DND-41 (cell line): ENCODE measurements around the gene KCNJ6.
A peak's percentile ranks its signal among the peaks of the same experiment; 100 is the strongest.

ENCODE experiments used
- ATAC-seq: fragments of 200-7000 bp; cut with Tn5 transposase; 3 replicates; pipeline ENCODE4 v1.9.1; 2021; ENCODE audit warnings: low read depth; ENCODE audit not compliant: insufficient read depth
- DNase-seq: peaks from one replicate; pipeline ENCODE4 v3.0.0-alpha.2; 2020
- H2AFZ ChIP-seq: 2 replicates; pipeline ENCODE4 v1.6.0; 2012; ENCODE audit warnings: low read depth, low read length
- H3K27ac ChIP-seq: 2 replicates; pipeline ENCODE4 v1.5.1; 2012; ENCODE audit warnings: low read length, inconsistent platforms
- H3K27me3 ChIP-seq: fragments of 200-600 bp; sonication (generic); 2 replicates; pipeline ENCODE4 v1.6.0; 2012; ENCODE audit warnings: low read length, mild to moderate bottlenecking, inconsistent platforms; ENCODE audit not compliant: insufficient read depth, poor library complexity
- H3K36me3 ChIP-seq: 2 replicates; pipeline ENCODE4 v1.5.1; 2012; ENCODE audit warnings: low read length, inconsistent platforms; ENCODE audit not compliant: insufficient read depth
- H3K4me1 ChIP-seq: 2 replicates; pipeline ENCODE4 v1.5.1; 2012; ENCODE audit warnings: mild to moderate bottlenecking, low read length; ENCODE audit not compliant: insufficient read depth
- H3K4me2 ChIP-seq: 2 replicates; pipeline ENCODE4 v1.6.0; 2012; ENCODE audit warnings: mild to moderate bottlenecking, moderate library complexity, low read length, inconsistent platforms; ENCODE audit not compliant: insufficient read depth
- H3K4me3 ChIP-seq, 2 experiments: fragments of 200-600 bp in 1 of 2; shearing (Covaris generic) in 1 of 2; 2 replicates each; pipeline ENCODE4 v1.5.1; 2012 to 2016; ENCODE audit warnings: inconsistent platforms in 2 of 2, low read length in 2 of 2, mild to moderate bottlenecking in 2 of 2, low read depth in 1 of 2, moderate library complexity in 1 of 2
- H3K79me2 ChIP-seq: 2 replicates; pipeline ENCODE4 v1.6.0; 2012; ENCODE audit warnings: low read length, inconsistent platforms; ENCODE audit not compliant: insufficient read depth
- H3K9ac ChIP-seq: 2 replicates; pipeline ENCODE4 v1.6.0; 2012; ENCODE audit warnings: low read depth, mild to moderate bottlenecking, inconsistent platforms, low read length, moderate library complexity
- H3K9me3 ChIP-seq: 2 replicates; pipeline ENCODE4 v1.5.1; 2012; ENCODE audit warnings: low read length, moderate library complexity, mild to moderate bottlenecking, inconsistent platforms; ENCODE audit not compliant: insufficient read depth, severe bottlenecking
- H4K20me1 ChIP-seq: 2 replicates; pipeline ENCODE4 v1.6.0; 2012; ENCODE audit warnings: low read length; ENCODE audit not compliant: insufficient read depth
- EZH2 ChIP-seq: IDR thresholded peaks from 3 replicates; pipeline ENCODE4 v1.6.1; 2012; ENCODE audit warnings: borderline replicate concordance, low read depth, mild to moderate bottlenecking, moderate library complexity, low read length, inconsistent platforms; ENCODE audit not compliant: severe bottlenecking
- TF ChIP-seq, protein P1 (sequence below): IDR thresholded peaks from 2 replicates; pipeline ENCODE4 v1.5.1; 2012; ENCODE audit warnings: borderline replicate concordance, low read length, moderate library complexity, mild to moderate bottlenecking; ENCODE audit not compliant: poor library complexity, severe bottlenecking; ENCODE audit errors: extremely low read depth

KCNJ6 gene

DNA sequence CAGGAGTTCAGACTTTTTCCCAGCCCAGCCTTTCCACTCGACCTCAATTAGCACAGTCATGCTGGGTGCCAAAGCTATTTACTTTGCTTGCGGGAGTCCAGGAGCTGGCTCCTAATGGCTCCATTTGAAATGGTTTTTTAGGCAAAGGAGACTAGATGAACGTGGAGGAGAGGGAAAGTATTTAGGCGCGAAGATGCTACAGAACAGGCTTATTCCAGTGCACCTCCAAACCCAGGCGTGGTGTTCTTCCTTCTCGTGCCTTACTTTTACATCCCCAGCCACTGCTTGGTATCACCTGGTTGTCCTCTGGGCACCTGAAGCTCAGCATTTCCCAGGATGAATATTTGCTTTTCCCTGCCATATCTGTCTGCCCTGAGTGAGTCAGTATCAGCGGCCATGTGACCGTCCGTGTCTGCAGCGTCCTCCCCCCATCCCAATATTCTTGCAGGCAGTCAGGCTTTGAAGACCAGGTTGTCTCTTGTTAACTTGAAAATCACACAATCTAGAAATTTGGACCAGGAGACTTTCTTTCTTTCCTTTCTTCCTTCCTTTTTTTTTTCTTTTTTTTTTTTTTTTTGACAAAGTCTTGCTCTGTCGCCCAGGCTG lies 351.2 kb downstream of the KCNJ6 start:
- H4K20me1 ChIP-seq: no peaks in the 10 kb centered on the region
- H3K36me3 ChIP-seq: no peaks in the 10 kb centered on the region
- no peaks in the 10 kb centered on the region for H3K9me3 ChIP-seq
- H3K27me3 ChIP-seq: no peaks in the 10 kb centered on the region
- DNase-seq (no peak), ATAC-seq (no peak)
- H3K27ac ChIP-seq: peak overlapping the region; percentile 82; the same call in 1 of the 2 replicates
- H2AFZ ChIP-seq: peak overlapping the region; percentile 96
- H3K4me1 ChIP-seq: peaks cover 32% of the 10 kb centered on the region
- peak overlapping the region in 1 of 2 experiments; percentile 78; a peak in 2 of 4 replicates for H3K4me3 ChIP-seq
- no peaks in the 10 kb centered on the region; the same call in 1 of the 2 replicates for H3K79me2 ChIP-seq
- TF ChIP-seq EZH2: no peak
- TF ChIP-seq, protein P1, sequence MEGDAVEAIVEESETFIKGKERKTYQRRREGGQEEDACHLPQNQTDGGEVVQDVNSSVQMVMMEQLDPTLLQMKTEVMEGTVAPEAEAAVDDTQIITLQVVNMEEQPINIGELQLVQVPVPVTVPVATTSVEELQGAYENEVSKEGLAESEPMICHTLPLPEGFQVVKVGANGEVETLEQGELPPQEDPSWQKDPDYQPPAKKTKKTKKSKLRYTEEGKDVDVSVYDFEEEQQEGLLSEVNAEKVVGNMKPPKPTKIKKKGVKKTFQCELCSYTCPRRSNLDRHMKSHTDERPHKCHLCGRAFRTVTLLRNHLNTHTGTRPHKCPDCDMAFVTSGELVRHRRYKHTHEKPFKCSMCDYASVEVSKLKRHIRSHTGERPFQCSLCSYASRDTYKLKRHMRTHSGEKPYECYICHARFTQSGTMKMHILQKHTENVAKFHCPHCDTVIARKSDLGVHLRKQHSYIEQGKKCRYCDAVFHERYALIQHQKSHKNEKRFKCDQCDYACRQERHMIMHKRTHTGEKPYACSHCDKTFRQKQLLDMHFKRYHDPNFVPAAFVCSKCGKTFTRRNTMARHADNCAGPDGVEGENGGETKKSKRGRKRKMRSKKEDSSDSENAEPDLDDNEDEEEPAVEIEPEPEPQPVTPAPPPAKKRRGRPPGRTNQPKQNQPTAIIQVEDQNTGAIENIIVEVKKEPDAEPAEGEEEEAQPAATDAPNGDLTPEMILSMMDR: no peak
- peak overlapping the region; percentile 66 for H3K9ac ChIP-seq
- H3K4me2 ChIP-seq: peak overlapping the region; percentile 95

DNA sequence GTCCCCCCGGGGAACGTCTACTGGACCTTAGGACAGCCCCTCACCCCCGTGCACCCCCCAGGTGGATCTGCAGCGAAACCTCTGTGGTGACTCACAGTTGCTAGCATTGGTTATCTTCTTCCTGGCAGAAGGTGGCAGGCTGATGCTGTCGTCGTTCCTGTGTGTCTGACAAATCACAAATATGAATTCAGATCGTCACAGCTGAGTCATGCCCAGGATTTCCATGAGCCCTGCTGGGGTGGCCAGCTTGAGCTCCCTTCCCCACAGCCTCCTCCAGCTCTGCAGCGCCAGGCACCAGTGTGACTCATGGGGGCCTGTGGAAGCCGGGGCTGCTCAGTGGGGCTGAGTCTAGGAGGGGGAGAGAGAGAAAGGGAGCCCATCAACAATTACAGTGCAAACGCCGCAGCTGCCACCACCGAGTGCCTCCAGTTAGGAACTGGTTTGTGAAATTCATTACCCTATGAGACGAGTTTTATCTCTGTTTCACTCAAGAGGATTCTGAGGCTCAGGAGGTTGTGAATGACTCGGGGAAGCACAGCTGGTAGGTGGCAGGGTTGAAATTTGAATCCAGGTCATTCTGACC lies 351.8 kb downstream of the KCNJ6 start:
- H3K9ac ChIP-seq: peak overlapping the region; percentile 66

DNA sequence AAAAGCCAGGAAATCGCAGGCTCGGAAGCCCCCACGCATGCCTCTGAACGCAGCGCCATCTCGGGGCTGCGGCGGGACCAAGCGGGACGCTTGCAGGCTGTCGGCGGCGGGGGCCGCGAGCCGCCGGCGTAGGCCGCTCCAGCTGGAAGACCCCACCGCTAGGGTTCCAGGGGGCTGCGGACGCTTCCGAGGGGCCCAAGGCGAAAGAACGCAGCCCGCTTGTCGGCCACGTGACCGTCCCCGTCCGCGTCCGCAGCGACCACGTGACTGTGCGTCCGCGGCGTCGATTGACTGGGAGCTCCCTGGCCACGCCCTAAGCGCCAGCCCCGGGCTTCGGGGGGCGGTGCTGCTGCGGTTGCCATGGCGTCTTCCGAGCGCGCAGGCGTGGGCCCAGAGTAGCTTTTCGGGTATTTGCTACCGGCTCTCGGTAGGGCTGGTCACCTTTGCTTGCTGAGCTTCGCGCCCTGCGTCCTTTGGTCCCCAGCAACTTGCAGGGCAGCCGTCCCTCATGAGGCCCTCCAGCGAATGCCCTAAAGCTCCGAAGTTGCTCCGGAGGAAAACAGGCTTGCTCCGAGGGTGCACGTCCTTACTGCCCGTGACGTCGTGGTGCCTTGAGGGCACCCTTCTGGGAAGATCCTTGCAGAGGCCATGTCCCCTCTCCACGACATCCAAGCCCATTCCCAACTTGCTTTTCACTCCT lies 352.5 kb downstream of the KCNJ6 start:
- Histone ChIP-seq H3K27me3 (no peaks in the 10 kb centered on the region), H3K36me3 (no peaks in the 10 kb centered on the region), H2AFZ (peak overlapping the region; percentile 96), H3K4me2 (peak overlapping the region; percentile 95), H3K9me3 (no peaks in the 10 kb centered on the region), H3K27ac (peak overlapping the region; percentile 82), H3K4me3 (peak overlapping the region; percentile 33 to 78; a peak in 3 of 4 replicates), H4K20me1 (no peaks in the 10 kb centered on the region), H3K9ac (peak overlapping the region; percentile 66), H3K4me1 (peaks cover 32% of the 10 kb centered on the region), H3K79me2 (no peaks in the 10 kb centered on the region; the same call in 1 of the 2 replicates)
- peak; percentile 92 for DNase-seq
- no peak for TF ChIP-seq EZH2
- TF ChIP-seq, protein P1: peak; percentile 68
- ATAC-seq: peak; percentile 87

More for the DNA sequence above, 351.8 kb downstream of the KCNJ6 start:
- TF ChIP-seq, protein P1: peak; percentile 53
- no peak for TF ChIP-seq EZH2
- ATAC-seq (peak; percentile 71), DNase-seq (peak; percentile 72)
- H3K9me3 ChIP-seq: no peaks in the 10 kb centered on the region
- H3K36me3 ChIP-seq: no peaks in the 10 kb centered on the region
- peak overlapping the region; percentile 82 for H3K27ac ChIP-seq
- peak overlapping the region; percentile 95 for H3K4me2 ChIP-seq
- peaks cover 32% of the 10 kb centered on the region for H3K4me1 ChIP-seq
- peak overlapping the region; percentile 96 for H2AFZ ChIP-seq
- peak overlapping the region; percentile 33 to 78; a peak in 3 of 4 replicates for H3K4me3 ChIP-seq
- H3K79me2 ChIP-seq: no peaks in the 10 kb centered on the region; the same call in 1 of the 2 replicates
- no peaks in the 10 kb centered on the region for H3K27me3 ChIP-seq
- no peaks in the 10 kb centered on the region for H4K20me1 ChIP-seq
